Keratinocyte (primary cell): ENCODE data around the gene PNLDC1. TPM values are rescaled to one million over a fixed set of nuclear protein-coding genes. Genes with fewer than 3 reads are reported as not detected.

ENCODE experiments used
- DNase-seq: peaks from one replicate; pipeline ENCODE4 v3.0.0-alpha.2; 2011; ENCODE audit warnings: low read depth, missing footprints, low spot score
- FAIRE-seq: peaks from 2 replicates; lab custom pipeline; 2011; peaks lifted over from hg19 to GRCh38; lab: Jason Lieb, UNC
- H2AFZ ChIP-seq: 2 replicates; pipeline ENCODE4 v1.6.0; 2012; ENCODE audit warnings: low read length, control low read depth, inconsistent platforms; ENCODE audit not compliant: control insufficient read depth
- H3K27ac ChIP-seq: 2 replicates; pipeline ENCODE4 v1.5.1; 2011; ENCODE audit warnings: low read length; ENCODE audit not compliant: control insufficient read depth, insufficient read depth
- H3K27me3 ChIP-seq: 3 replicates; pipeline ENCODE4 v1.6.0; 2011; ENCODE audit warnings: low read length; ENCODE audit not compliant: control insufficient read depth, insufficient read depth; ENCODE audit errors: extremely low read depth
- H3K36me3 ChIP-seq, 2 experiments: 2 replicates in 1 of 2; 3 replicates in 1 of 2; pipeline ENCODE4 v1.5.1; 2011; ENCODE audit warnings: low read length in 2 of 2, mild to moderate bottlenecking in 1 of 2; ENCODE audit not compliant: control insufficient read depth in 2 of 2, insufficient read depth in 2 of 2; ENCODE audit errors: extremely low read depth in 1 of 2
- H3K4me1 ChIP-seq: 3 replicates; pipeline ENCODE4 v1.5.1; 2011; ENCODE audit warnings: low read length; ENCODE audit not compliant: control insufficient read depth, insufficient read depth; ENCODE audit errors: extremely low read depth
- H3K4me2 ChIP-seq: 3 replicates; pipeline ENCODE4 v1.6.0; 2011; ENCODE audit warnings: low read depth, low read length; ENCODE audit not compliant: control insufficient read depth, insufficient read depth; ENCODE audit errors: extremely low read depth
- H3K4me3 ChIP-seq, 3 experiments: fragments of 200-600 bp in 1 of 3; sonication (generic) in 1 of 3; 2 replicates in 2 of 3; 3 replicates in 1 of 3; pipeline ENCODE4 v1.5.1; 2011 to 2016; ENCODE audit warnings: low read length in 3 of 3, mild to moderate bottlenecking in 3 of 3, control low read depth in 2 of 3, inconsistent platforms in 1 of 3, low read depth in 1 of 3, mixed read lengths in 1 of 3, mixed run types in 1 of 3, moderate library complexity in 1 of 3; ENCODE audit not compliant: control insufficient read depth in 2 of 3, insufficient read depth in 2 of 3; ENCODE audit errors: extremely low read depth in 1 of 3
- H3K79me2 ChIP-seq: 2 replicates; pipeline ENCODE4 v1.6.0; 2012; ENCODE audit warnings: low read length; ENCODE audit not compliant: control insufficient read depth, insufficient read depth
- H3K9ac ChIP-seq: 3 replicates; pipeline ENCODE4 v1.6.0; 2011; ENCODE audit warnings: low read length; ENCODE audit not compliant: control insufficient read depth, insufficient read depth; ENCODE audit errors: extremely low read depth
- H3K9me1 ChIP-seq: 3 replicates; pipeline ENCODE4 v1.6.0; 2011; ENCODE audit warnings: low read length; ENCODE audit not compliant: control insufficient read depth, insufficient read depth; ENCODE audit errors: extremely low read depth
- H3K9me3 ChIP-seq: 2 replicates; pipeline ENCODE4 v1.5.1; 2012; ENCODE audit warnings: low read depth, low read length; ENCODE audit not compliant: control insufficient read depth
- H4K20me1 ChIP-seq: 3 replicates; pipeline ENCODE4 v1.6.0; 2011; ENCODE audit warnings: low read length; ENCODE audit not compliant: control insufficient read depth, insufficient read depth; ENCODE audit errors: extremely low read depth
- EZH2 ChIP-seq: IDR thresholded peaks from one replicate; pipeline ENCODE4 v1.6.1; 2012; ENCODE audit warnings: inconsistent platforms, mild to moderate bottlenecking, low read length, moderate library complexity
- dilution Hi-C: fragments of 300-500 bp; cut with MboI; formaldehyde crosslinking; loops from one replicate; pipeline ENCODE4 v1.7.0; 2020; ENCODE audit warnings: low sequenced_read_pairs; ENCODE audit not compliant: extremely low pct_ligation_motif_present
- polyA plus RNA-seq, 5 experiments: library from polyadenylated mRNA; depleted of rRNA in 3 of 5; stranded (reverse) in 3 of 5; stranded (forward) in 1 of 5; unstranded in 1 of 5; fragments of >200 nt; gene quantifications; 1 replicate in 1 of 5; 2 replicates in 3 of 5; 3 replicates in 1 of 5; pipeline versions ENCODE4 v1.2.1 to v1.2.3, GENCODE V29; 2011 to 2012; ENCODE audit warnings: missing spikeins in 2 of 5, low read depth in 1 of 5, low replicate concordance in 1 of 5
- TF ChIP-seq, protein P1 (sequence below), 3 experiments: IDR thresholded peaks in 1 of 3; conservative IDR thresholded peaks in 1 of 3; optimal IDR thresholded peaks in 1 of 3; 2 replicates in 2 of 3; 3 replicates in 1 of 3; pipeline versions ENCODE3 to v1.5.1; 2011; ENCODE audit warnings: low read length in 3 of 3, mild to moderate bottlenecking in 3 of 3, moderate library complexity in 2 of 3, control low read depth in 1 of 3, inconsistent platforms in 1 of 3; ENCODE audit not compliant: insufficient read depth in 2 of 3; ENCODE audit errors: extremely low read depth in 1 of 3

The PNLDC1 gene
- polyA plus RNA-seq, 1 donor (not counting 4 experiments of a cell fraction or from before 2014, with no cell fraction given) = 0.14 TPM

DNA sequence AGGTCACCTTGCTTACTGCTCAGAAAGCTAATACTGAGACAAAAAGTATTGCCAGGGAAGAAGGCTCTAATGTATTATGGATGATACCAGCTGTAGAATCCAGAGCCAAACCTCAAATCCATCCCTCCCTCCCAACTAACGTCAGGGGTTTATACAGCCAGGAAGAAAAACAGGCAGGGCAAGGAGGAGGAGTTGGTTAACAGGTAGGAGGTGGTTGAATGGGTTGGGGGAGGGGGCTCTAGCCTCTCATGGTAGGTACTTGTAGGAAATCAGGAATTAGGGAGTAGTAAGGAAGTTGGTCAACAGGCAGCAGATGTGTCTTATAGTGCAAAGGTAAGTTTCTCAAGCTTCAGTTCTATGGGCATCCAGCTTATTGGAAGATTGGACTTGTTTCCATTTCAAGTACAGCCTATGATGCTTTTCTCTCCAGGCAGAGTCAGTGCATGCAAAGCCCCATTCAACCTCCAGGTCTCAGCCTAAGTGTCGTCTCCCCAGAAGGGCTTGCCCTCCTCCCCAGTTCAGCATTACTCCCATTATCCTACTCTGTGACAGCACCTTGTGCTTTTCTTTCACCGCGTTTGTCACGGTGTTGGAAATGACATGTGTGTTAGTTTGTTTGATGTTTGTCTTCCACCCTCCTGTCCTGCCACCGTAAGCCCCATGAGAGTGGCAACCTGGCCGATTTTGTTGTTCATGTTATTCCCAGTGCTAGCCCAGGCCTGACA lies 38.1 kb downstream of the PNLDC1 start:
- Histone ChIP-seq H4K20me1 (no peaks in the 10 kb centered on the region), H3K4me3 (no peak overlapping the region), H3K9me1 (no peaks in the 10 kb centered on the region), H3K4me2 (no peak overlapping the region), H3K27ac (no peak overlapping the region), H3K79me2 (no peaks in the 10 kb centered on the region), H3K4me1 (peaks cover 5% of the 10 kb centered on the region), H2AFZ (no peak overlapping the region), H3K9ac (no peak overlapping the region), H3K9me3 (no peaks in the 10 kb centered on the region), H3K27me3 (no peaks in the 10 kb centered on the region), H3K36me3 (no peaks in the 10 kb centered on the region)
- dilution Hi-C loops = no loop called here
- FAIRE-seq (no peak), DNase-seq (no peak)
- TF ChIP-seq EZH2 = no peak
- TF ChIP-seq, protein P1, sequence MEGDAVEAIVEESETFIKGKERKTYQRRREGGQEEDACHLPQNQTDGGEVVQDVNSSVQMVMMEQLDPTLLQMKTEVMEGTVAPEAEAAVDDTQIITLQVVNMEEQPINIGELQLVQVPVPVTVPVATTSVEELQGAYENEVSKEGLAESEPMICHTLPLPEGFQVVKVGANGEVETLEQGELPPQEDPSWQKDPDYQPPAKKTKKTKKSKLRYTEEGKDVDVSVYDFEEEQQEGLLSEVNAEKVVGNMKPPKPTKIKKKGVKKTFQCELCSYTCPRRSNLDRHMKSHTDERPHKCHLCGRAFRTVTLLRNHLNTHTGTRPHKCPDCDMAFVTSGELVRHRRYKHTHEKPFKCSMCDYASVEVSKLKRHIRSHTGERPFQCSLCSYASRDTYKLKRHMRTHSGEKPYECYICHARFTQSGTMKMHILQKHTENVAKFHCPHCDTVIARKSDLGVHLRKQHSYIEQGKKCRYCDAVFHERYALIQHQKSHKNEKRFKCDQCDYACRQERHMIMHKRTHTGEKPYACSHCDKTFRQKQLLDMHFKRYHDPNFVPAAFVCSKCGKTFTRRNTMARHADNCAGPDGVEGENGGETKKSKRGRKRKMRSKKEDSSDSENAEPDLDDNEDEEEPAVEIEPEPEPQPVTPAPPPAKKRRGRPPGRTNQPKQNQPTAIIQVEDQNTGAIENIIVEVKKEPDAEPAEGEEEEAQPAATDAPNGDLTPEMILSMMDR (optimal IDR thresholded peaks at IDR 0.05 in 1 of 3, IDR thresholded peaks at IDR 0.05 in 1 of 3, conservative IDR thresholded peaks at IDR 0.05 in 1 of 3; ENCODE audit: extremely low read depth in 1 of 3, insufficient read depth in 2 of 3, low read length in 3 of 3) = no peak

DNA sequence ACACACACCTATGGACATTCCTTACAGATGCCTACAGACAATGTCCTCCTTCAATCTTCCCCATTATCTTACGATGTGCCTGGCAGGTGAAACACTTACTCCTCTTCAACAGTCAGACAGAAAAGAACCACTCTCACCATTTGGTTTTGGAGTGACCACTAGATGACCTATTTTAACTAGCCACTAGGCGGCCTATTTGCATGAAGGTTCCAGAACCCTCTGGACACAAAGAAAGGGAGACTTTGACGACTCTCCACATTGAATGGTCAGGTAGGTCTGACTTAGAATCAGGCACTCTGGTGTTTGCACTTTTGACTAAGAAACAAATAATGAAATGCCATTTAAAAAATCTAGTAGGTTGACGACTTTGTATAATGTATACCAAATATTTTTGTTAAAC lies 42.0 kb downstream of the PNLDC1 start:
- Histone ChIP-seq H3K27ac (no peak overlapping the region), H3K4me1 (peaks cover 5% of the 10 kb centered on the region), H3K4me2 (no peak overlapping the region), H3K9ac (no peak overlapping the region), H3K9me3 (no peaks in the 10 kb centered on the region), H3K79me2 (no peaks in the 10 kb centered on the region), H3K9me1 (no peaks in the 10 kb centered on the region), H4K20me1 (no peaks in the 10 kb centered on the region), H3K27me3 (no peaks in the 10 kb centered on the region), H2AFZ (no peak overlapping the region), H3K36me3 (no peaks in the 10 kb centered on the region), H3K4me3 (no peak overlapping the region)
- dilution Hi-C loops = no loop called here
- FAIRE-seq = no peak
- no peak for DNase-seq
- TF ChIP-seq, protein P1 (optimal IDR thresholded peaks at IDR 0.05 in 1 of 3, IDR thresholded peaks at IDR 0.05 in 1 of 3, conservative IDR thresholded peaks at IDR 0.05 in 1 of 3; ENCODE audit: extremely low read depth in 1 of 3, insufficient read depth in 2 of 3, low read length in 3 of 3) = peak in 1 of 3 experiments; percentile 21
- no peak for TF ChIP-seq EZH2
